8988T (cell line): ENCODE results near the gene TCF7L2.

ENCODE experiments used
- DNase-seq: peaks from one replicate; pipeline ENCODE4 v3.0.0; 2011

TCF7L2 gene

DNA sequence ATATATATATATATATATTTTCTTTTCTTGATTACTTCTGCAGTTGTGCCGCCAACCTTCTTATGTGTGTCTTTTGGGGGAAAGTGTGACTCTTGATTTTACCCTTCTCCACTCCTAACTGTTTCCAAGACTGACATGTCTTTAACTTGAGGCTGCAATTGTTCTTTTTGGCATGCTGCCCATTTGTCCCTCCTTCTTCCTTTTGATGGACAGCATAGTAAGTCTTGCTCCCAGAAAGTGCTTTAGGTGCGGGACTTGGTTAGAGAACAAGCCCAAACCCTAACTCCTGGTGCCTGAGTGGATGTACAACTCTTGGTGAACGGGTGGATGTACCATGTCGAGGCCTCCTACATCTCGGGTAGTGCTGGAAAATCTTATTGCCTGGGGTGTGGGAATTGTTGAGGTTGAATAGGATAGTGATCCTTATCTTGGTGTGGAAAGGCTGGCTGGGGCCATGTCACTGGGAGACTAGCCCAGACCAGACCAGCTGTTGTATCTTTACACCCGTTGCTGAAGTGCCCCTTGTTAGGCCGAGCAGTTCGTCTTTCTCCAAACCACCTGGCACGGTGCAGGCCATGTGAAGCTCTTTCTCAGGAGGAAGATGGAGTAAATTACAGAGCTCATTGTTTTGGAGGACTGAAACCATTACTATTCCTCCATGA lies 16.3 kb downstream of the TCF7L2 start:
- no peak for DNase-seq

DNA sequence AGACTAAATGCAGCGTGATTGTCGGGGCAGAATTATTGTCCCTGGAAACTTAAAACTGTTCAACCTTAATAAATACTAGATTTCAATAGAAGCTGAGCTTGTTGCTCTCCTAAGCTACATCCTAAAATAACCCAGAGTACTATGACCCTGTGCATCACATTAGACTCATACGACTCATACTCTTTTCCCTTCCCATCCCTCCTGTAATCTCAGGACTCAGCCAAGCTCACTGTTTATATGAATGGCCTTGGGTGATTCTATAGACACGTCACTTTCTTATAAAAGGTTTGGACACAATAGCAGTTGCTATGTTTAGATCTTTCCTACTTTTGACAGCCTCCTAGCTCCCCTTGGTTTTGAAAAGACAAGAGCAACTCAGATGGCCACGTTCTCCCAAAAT lies 17.2 kb downstream of the TCF7L2 start:
- no peak for DNase-seq

- no peak for DNase-seq
Measured at GRCh38 chr10:112969131-112969530, 19.1 kb downstream of the TCF7L2 start.

GRCh38 chr10:112969542-112969941 lies 19.5 kb downstream of the TCF7L2 start:
- no peak for DNase-seq

DNA sequence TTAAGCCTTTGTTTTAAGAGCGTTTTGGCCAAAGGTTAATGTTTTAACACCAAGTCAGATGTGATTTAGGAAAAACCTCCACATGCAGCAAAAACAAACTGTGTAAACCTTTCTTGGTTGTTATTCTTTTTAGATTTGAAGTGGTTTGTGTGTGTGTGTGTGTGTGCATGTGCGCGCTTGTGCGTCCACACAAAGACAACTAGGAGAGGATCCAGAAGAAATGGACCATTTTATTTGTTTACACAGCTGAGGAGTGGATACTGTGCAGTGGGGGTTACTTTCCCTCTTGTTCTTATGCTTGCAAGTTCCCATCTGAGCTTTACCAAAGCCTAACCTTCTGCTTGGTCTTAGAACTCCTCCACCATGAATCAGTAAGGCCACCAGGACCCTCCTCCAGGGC lies 20.0 kb downstream of the TCF7L2 start:
- DNase-seq: no peak

- no peak for DNase-seq
Measured at GRCh38 chr10:112972606-112973005, 22.6 kb downstream of the TCF7L2 start.

DNA sequence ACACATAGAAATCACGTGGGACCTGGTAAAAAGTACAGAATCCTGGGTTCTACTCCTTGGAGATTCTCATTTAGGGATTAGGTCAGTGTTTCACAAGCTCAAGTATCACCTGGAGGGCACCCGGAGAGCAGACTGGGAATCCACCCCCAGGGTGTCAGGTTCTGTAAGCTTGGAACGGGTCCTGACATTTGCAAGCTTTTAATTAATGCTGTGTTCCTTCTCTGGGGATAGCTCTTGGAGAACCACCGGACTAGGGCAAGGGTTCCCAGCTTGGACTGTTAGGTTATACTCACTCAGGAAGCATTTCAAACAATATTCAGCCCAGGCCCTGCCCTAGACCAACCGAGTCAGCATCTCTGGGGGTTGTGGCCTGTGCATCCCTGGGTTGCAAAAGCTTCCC lies 23.0 kb downstream of the TCF7L2 start:
- DNase-seq: no peak

- DNase-seq: no peak
Measured at GRCh38 chr10:112973805-112974204, 23.8 kb downstream of the TCF7L2 start.

GRCh38 chr10:112977426-112977898 lies 27.4 kb downstream of the TCF7L2 start:
- no peak for DNase-seq

- DNase-seq: no peak
Measured at GRCh38 chr10:112979927-112980326, 29.9 kb downstream of the TCF7L2 start.

DNA sequence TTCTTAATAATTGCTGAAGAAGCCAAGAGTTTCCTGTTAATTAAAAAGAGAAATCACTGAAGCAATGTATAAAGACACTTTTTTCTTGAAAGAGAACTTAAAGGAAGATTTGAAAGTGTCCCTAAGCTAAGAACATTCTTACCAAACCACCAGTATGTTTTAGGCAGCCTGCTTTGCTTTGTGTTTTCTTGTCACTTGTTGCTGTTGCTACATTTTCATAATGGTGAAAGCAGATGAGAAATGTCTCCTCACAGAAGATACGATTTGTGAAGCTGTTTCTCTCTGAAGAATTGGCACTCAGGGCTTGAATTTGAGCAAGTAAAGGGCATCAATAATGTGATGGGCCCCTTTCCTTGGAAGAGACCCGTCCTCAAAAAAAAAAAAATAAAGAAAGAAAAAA lies 30.9 kb downstream of the TCF7L2 start:
- no peak for DNase-seq

DNA sequence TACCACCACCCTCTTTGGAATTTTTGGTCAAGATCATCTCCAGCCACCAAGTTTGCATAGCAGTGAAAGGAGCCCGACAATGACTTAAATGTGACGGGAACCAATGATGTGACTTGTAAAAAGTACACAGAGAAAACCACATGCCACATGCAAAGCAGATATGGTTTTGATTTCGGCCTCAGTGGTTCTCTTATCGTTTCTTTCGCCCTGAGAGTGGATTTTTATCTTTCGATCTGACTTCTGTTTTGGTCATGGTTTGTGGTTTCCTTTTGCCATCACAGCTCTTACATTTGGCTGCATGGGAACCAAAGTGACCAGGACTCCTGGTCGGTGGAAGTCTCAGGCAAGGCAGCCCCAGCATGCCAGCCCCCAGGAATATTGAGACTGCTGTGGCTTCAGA lies 31.5 kb downstream of the TCF7L2 start:
- DNase-seq: no peak

DNA sequence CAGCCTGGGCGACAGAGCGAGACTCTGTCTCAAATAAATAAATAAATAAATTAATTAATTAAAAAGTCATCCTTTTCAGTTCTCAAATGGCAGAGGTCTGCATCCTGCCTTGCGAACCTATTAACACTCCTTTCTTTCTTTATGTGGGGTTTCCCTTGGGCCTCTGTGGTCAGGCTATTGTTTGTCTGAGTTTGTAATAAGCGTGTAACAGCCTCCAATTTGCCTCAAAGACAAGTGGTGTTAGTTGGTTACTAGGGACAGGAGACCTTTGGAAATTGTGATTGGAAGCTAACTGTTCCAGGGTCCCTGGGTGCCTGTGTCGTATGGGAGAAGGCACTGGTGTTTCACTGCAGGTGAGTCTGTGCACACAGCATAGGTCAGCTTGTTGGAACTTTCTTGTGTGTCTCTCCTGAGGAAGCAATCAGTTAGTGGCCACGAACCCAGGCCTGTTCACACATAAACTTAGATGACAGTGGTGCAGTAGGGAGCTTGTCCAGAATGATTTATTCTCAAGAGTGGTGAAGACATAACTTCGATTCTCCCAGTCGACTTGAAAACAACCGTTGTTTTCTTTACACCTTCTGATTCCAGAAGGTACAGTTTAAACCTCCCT lies 33.5 kb downstream of the TCF7L2 start:
- DNase-seq: no peak

GRCh38 chr10:112984756-112985155 lies 34.7 kb downstream of the TCF7L2 start:
- no peak for DNase-seq

DNA sequence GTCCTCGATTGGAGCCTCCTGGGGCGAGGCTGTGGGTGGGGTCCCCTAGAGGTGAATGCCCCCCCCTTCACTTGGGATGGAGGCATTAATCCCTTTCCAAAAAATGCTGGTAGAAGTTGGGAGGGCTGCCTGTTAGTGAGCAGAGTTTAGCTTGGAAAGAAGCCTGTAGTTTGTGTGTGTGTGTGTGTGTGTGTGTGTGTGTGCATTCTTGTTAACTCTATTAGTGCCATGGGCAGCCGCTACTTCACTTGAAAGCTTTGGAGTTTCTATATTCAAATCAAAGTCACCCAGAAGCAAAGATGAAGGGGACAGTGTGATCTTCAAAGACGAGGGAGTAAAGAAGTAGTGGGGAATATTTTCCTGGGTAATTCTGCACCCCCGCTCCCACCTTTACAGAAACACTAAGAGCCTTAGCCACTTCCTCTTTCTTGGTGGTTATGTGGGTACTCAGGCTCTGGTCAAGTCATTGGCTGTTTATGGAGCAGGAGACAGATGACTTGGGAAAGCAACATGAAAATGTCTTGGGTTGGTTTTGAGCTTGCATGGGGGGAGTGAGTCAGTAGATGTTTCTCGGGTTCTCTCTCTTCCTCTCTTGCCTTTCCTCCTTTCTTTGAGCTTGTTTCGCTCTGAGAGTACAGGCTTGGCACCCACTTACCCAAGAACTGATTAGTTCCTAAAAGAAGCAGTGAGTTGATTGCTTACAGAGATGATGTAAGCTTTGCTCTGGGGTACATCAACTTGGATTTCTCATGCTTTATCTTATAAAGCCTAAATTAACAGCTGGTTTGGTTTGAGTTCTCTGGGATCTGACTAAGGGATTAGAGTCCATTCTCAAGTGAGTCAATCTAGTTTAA lies 35.9 kb downstream of the TCF7L2 start:
- DNase-seq: no peak

GRCh38 chr10:112986544-112987190 lies 36.6 kb downstream of the TCF7L2 start:
- DNase-seq: no peak

- DNase-seq: no peak
Measured at GRCh38 chr10:112988839-112989406, 38.9 kb downstream of the TCF7L2 start.

DNA sequence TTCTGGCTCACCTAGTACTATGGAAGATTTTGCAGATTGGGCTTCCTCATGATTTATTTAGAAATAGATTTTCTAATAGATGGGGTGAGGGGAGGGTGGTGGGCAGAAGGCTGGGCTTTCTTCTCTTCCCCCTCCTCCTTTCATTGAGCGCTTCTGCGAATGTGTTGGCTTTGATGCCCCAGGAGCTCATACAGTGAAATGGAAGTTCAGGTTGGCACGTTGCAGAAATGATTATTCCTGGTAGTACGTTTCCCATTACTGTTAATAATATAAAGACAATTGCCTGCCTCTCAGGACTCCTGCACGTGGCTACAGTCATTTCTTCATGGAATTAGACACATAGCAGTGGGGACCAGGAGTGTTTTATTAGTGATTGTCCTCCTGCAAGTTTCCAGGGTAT lies 39.8 kb downstream of the TCF7L2 start:
- DNase-seq: no peak

DNA sequence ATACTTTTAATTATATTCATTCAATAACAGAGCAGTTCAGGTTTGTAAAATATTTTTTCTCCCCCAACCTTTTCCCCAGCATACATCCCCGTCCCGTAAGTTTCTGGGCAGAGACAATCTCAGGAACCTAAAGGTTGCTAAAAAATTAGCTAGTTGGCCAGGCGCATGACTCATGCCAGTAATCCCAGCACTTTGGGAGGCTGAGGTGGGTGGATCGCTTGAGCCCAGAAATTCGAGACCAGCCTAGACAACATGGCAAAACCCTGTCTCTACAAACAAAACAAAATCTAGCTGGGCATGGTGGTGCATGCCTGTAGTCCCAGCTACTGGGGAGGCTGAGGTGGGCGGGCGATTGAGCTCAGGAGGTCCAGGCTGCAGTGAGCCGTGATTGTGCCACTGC lies 40.2 kb downstream of the TCF7L2 start:
- DNase-seq: no peak

GRCh38 chr10:112991888-112992491 lies 41.9 kb downstream of the TCF7L2 start:
- no peak for DNase-seq

DNA sequence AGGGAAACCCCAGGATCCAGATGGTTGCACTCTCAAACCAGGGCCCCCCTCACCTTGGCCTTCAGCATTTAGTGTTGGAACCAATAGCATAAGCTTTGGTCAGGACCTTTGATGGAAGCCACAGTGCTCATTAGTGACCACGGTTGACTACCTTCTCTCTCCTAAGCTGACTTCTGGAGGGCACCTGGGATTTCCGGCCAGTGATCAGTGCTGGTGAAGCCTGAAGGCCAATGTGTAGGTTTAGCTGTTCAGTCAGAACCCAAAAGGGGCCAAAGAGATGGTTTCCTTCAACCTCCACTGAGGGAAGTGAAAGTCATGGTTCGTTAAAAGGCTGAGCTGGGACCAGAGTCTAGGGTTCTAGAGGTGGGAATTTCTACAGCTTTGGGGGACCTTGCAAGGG lies 46.4 kb downstream of the TCF7L2 start:
- DNase-seq: no peak

GRCh38 chr10:112999102-112999501 lies 49.1 kb downstream of the TCF7L2 start:
- no peak for DNase-seq

DNA sequence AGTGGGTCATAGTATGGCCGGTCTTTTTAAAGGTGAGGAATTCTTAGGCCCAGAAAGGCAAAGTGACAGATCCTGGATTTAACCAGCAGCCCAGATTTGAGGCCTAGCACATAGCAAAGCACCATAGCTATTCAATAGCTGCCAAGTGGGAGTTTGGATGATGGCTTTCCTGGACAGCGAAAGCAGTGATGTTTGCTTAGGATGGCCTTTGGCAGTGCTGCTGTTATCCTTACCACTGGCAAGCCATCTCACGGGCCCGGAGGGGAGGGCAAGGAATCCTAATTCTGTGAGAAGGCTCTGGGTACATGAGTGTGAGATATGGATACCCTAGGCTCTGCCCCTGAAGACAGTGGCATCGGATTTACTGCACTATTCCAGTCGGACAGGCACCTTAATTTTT lies 50.4 kb downstream of the TCF7L2 start:
- no peak for DNase-seq
